T-helper 2 cell treated with Interferon-gamma antibody and Interleukin-4, amounts not matched to agents 100 ng/mL and 5 ng/mL, for 36 hours (primary cell): ENCODE data around the gene EEF1AKMT4. TPM values are rescaled to one million over a fixed set of nuclear protein-coding genes. Genes with fewer than 3 reads are reported as not detected.

ENCODE experiments used
- intact Hi-C: fragments of 100-400 bp; cut with micrococcal nuclease; formaldehyde crosslinking; loops from one replicate; pipeline ENCODE4 v1.15.1; 2023
- total RNA-seq: library from RNA; stranded (reverse); gene quantifications from 2 replicates; pipeline ENCODE4 v1.2.3, GENCODE V29; 2022

Gene EEF1AKMT4
- total RNA-seq, 1 donor from 2014 or later = 6.4 TPM

DNA sequence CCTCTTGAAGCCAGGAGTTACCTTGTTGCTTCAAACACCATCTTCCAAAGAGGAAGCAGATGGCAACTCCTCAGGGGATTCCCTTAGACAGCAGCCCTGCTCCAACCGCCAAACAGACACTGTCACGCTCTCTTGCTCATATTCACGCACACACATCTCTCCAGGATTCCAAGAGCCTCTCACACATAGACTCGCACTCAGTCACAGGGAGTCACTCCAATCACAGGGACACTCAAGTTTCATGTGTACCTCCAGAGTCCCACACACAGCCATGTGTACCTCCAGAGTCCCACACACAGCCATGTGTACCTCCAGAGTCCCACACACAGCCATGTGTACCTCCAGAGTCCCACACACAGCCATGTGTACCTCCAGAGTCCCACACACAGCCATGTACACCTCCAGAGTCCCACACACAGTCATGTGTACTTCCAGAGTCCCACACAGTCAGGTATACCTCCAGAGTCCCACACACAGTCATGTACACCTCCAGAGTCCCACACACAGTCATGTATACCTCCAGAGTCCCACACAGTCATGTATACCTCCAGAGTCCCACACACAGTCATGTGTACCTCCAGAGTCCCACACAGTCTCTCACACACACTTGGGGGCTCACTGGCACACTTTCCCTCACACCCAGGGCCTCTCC is 14.0 kb upstream of the EEF1AKMT4 start:
- intact Hi-C loops = no loop called here

DNA sequence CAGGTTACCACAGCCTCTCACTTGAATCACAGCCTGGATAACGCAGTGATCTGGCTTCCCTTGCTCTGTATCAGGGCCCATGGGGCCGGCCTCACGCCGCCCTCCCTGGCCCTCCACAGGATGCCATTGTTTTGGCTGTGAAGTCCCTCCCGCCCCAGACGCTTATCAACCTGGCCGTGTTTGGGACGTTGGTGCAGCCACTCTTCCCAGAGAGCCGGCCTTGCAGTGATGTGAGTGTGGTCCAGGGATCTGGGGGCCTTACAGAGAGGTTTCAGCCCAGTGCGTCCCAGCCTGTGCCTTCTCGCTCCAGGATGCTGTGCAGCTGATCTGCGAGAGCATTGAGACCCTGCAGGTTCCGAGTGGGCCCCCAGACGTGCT is 13.4 kb upstream of the EEF1AKMT4 start:
- intact Hi-C loops = no loop called here

GRCh38 chr3:184236636-184237035 is 12.8 kb upstream of the EEF1AKMT4 start:
- intact Hi-C loops = no loop called here

GRCh38 chr3:184237211-184237610 is 12.3 kb upstream of the EEF1AKMT4 start:
- intact Hi-C loops = no loop called here

GRCh38 chr3:184237807-184238206 is 11.7 kb upstream of the EEF1AKMT4 start:
- intact Hi-C loops = no loop called here

GRCh38 chr3:184238246-184238818 is 11.1 kb upstream of the EEF1AKMT4 start:
- intact Hi-C loops = no loop called here

- intact Hi-C loops = no loop called here
Observed at GRCh38 chr3:184239221-184239620, 10.3 kb upstream of the EEF1AKMT4 start.

DNA sequence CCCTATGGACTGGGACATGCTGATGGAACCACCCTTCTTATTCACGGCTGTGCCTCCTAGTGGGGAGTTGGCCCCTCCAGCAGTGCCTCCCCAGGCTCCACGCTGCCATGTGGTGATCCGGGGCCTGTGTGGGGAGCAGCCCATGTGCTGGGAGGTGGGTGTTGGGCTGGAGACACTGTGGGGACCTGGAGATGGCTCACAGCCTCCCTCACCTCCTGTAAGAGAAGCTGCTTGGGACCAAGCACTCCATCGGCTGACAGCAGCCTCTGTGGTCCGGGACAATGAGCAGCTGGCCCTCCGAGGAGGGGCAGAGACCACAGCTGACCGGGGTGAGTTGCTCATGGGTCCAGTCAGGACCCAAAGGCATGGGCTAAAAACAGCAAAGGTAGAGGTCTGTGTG is 9.8 kb upstream of the EEF1AKMT4 start:
- intact Hi-C loops = no loop called here

DNA sequence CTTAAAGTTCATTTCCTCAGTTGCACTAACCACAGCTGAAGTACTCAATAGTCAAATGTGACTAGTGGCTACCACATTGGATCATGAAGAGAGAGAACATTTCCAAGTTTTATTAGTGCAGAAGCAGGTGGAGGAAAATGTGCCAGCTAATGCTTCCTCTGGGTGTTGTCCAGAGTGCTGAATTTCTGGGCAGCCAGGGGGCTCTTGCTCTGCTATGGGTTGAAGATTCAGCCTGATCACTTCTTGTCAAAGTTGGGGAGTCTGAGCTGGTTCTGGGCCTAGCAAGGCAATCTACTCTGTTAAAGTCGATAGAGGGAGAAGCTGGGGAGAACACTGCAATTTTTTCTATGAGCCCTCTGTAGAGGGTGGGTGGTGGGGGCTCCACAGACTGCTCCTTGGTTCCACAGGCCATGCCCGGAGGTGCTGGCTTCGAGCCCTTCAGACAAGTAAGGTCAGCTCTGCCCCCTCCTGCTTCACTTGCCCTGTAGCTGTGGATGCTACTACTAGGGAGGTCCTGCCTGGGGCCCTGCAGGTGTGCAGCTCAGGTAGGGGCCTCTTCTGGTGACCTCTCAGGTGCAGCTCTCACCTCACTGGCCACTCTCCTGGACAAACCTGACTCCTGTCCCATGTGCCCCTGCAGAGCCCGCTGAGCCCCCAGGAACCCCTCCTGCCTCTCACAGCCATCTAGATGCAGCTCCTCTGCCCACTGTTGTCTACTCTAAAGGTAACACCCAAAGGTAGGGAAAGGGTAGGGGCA is 8.9 kb upstream of the EEF1AKMT4 start:
- intact Hi-C loops = no loop called here

DNA sequence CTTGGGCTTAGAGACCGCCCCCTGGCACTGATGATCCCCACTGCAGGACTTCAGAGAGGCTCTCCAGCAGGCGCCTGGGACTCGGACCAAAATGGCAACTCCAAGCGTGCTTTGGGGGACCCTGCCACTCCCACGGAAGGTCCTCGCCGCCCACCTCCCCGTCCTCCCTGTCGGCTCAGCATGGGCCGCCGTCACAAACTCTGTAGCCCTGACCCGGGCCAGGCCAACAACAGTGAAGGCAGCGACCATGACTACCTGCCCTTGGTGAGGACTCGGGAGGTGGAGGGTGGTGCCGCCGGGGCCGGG is 8.4 kb upstream of the EEF1AKMT4 start:
- intact Hi-C loops = no loop called here

GRCh38 chr3:184241447-184242296 is 7.8 kb upstream of the EEF1AKMT4 start:
- intact Hi-C loops = no loop called here

GRCh38 chr3:184242297-184242685 is 7.2 kb upstream of the EEF1AKMT4 start:
- intact Hi-C loops = no loop called here

DNA sequence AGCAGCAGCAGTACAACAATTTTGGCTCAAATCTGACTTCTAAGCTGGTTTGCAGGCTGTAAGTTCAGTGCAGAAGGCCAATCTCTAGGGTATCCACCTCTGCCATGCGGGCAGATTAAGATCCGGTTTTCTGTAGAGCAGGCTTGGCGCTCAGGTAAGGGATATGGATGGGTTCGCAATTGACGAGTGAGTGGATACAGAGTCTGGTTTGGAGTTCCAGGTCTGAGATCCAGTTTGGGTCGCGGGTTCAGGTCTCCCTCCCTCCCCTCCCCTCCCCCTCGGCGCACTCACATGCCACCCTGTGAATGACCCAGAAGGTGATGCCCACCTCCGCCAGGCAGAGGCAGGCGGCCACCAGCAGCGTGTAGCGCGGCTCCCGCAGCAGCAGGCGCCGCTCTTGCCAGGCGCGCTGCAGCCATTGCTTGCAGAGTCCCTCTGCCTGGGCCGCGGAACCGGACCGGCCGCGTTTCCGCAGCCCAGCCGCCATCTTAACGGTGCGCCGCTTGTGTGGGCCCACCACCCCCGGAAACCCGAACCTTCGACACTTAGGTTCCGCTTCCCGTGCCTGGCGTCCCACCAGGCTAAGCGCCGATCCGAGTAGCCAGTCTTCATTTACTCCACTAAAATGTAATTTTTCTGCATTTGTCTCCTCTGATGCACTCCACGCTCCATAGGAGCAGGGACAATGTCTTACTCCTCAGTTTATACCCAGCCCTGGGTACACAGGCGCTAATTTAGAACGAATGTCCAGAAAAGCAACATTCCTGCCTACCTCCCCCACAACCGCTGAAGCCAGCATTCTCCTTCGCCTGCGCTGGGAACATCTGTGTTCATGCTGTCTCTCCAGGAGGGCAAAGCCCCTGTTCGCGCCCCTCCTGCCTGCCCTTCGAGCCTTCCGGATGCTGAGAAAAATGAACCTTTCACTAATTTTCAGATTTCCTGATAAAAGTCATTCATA is 739 bp upstream of the EEF1AKMT4 start, which contains the start of gene ALG3:
ALG3 (minus strand) TSS at position 509 of the 958 bp plus-strand sequence; CDS start at position 487, 22 bp downstream.
- intact Hi-C loops = loop anchor here (1.0 to 5.0 kb wide), 11 partner anchors 51 to 1456 kb away; partner anchors contain the start of genes ABCC5, ABCF3, AP2M1 and ATP11B

DNA sequence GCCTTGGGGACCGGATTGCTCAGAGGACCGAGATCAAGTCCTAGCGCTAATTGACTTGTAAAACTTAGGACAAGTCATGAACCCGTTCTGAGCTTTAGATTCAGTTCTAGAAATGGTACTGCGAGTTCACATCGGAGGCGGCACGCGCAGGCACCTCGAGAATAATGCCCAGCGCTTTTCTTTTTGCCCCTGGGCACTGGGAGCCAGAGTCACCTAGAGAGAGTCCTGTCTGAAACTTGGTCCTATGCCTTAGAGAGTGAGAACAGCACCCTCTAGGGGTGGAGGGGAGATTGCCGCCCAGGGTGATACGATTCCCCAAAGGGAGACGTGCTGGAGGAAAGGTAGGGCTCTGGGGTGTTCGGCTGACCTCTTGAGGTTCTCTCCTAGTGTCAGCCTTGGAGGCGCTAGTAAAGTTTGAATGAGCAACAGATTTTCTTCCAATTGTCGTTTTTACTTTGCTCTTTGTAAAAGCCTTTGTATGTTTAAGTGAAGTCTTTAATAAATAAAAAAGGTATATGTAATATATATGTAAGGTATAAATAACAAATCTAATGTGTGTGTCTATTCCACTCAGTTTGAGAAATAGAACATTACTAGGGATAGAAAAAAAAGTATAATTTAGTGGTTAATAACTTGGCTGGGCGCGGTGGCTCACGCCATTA is 826 bp downstream of the EEF1AKMT4 start:
- intact Hi-C loops = loop anchor here (1.0 kb wide), 3 partner anchors 11 to 355 kb away; partner anchors contain the start of gene CAMK2N2

DNA sequence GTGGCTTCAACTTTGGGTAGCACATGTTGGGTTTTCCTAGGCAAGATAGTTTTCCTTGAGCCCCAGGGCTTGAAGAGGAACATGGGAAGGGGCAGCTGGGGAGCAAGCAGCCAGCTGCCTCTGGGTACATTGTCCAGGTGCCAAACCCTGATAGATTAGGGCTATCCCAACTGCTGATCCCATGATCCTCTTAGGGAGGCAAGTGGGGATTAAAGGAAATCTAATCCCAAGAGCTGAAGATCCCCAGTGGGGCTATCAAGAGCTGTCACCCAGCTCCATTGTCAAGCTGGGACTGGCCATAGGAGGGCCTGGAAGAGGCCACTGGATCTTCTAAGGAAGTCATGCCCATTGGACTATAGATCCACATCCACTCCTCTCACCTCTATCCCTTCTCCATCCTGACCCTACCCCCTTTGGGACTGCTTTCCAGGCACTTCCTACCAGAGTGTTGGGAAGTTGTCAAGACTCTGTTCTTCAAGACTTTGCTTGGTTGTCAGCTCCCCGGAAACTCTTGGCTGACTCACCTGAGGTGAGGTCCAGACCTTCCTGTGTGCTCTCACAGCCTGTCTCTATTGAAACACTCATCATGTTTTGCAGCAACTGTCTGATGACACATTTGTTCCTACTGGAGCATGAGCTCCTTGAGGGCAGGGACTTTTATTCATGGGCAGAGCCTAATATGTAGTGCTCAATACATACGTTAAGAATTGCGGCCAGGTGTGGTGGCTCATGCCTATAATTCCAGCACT is 6.0 kb downstream of the EEF1AKMT4 start:
- intact Hi-C loops = no loop called here

GRCh38 chr3:184257083-184257915 is 7.8 kb downstream of the EEF1AKMT4 start:
- intact Hi-C loops = no loop called here

DNA sequence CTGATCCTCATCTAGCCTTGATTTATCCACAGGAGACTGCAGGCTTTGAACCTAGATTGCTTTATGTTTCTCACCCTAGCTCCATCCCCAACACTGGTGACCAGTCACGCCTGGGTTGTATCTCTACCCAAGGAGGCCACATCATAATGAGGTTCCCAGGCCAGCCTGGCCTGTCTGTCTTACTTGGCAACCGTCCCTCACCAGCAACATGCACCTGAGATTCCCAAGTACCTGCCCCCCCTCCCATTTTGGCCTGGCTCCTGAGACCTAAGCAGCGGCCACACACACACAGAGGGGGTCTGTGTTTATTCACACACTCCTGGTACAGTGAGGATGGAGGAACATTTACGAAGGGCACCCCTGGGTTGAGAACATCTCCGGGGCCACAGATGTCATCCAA is 9.5 kb downstream of the EEF1AKMT4 start:
- intact Hi-C loops = no loop called here

- intact Hi-C loops = no loop called here
Observed at GRCh38 chr3:184259396-184259877, 10.0 kb downstream of the EEF1AKMT4 start.
